ENCODE results near the gene NPPB. TPM values are rescaled to one million over a fixed set of nuclear protein-coding genes. Genes with fewer than 3 reads are reported as not detected.

NPPB gene
- total and polyA plus RNA-seq, 4 experiments from 2014 or later, result not detected

DNA sequence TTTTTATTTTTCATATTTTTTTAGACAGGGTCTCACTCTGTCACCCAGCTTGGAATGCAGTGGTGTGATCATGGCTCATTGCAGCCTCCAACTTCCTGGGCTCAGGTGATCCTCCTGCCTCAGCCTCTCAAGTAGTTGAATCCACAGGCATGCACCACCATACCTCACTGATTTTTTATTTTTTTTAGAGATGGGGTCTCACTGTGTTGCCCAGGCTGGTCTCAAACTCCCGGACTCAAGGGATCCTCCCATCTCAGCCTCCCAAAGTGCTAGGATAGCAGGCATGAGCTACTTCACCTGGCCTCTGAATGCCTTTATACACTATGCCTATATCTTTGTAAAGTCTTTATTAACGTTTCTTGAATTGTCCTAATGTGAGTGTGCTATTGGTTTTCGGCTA lies 10.4 kb upstream of the NPPB start:
- Histone ChIP-seq H3K27me3 (ENCODE audit: insufficient read depth, low read length) (no peaks in the 10 kb centered on the region), H3K27ac (ENCODE audit: low read depth, low read length) (no peak overlapping the region), H3K36me3 (ENCODE audit: insufficient read depth, low read length) (no peaks in the 10 kb centered on the region), H3K4me3 (ENCODE audit: low read length in 2 of 2) (no peak overlapping the region), H3K9me3 (ENCODE audit: control insufficient read depth in 1 of 2, low read length in 2 of 2) (no peaks in the 10 kb centered on the region), H3K4me1 (ENCODE audit: insufficient read depth, low read length) (no peaks in the 10 kb centered on the region)
- ChIA-PET POLR2A (ENCODE audit: partially characterized antibody) (no interaction called here), CTCF (ENCODE audit: partially characterized antibody) (no interaction called here)
- H3K27ac Mint-ChIP-seq, result no peak overlapping the region
- H3K36me3 Mint-ChIP-seq, result no peaks in the 10 kb centered on the region
- no peaks in the 10 kb centered on the region for H3K9me3 Mint-ChIP-seq
- no peaks in the 10 kb centered on the region for H3K4me1 Mint-ChIP-seq
- H3K4me3 Mint-ChIP-seq, result no peak overlapping the region
- intact Hi-C loops (cut with micrococcal nuclease), result no loop called here
- peaks cover 13 to 15% of the 10 kb centered on the region in 2 donors for H3K27me3 Mint-ChIP-seq
- DNase-seq, result no peak

DNA sequence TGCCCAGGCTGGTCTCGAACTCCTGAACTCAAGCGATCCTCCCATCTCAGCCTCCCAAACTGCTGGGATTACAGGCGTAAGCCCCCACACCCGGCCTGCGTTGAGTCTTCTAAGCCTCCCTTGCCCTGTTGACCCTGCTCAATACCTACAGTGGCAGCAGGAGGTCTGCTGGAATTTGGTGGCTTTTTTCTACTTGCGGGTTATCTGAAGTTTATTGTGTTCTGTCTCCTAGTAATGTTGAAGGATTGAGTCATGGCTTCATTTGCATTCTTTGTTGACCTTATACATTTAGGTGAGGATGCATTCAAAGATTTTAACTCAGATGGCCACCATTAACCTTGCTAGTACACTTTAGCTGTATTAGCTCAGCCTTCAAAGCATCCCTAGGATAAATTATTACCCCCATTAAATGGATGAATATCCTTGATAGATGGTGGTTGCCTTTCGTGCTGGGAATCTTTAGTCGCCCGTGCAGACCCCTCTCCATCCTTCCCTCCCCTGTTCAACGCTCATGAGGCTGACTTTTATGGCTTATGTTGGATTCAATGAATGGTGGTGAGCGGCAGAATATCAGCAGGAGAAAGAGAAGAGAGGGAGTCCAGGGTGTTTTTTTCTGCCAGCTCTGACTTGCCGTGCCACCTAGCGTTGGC lies 9.7 kb upstream of the NPPB start:
- H3K4me3 Mint-ChIP-seq, result no peak overlapping the region
- DNase-seq, result no peak
- Histone ChIP-seq H3K4me1 (ENCODE audit: insufficient read depth, low read length) (no peaks in the 10 kb centered on the region), H3K27me3 (ENCODE audit: insufficient read depth, low read length) (no peaks in the 10 kb centered on the region), H3K36me3 (ENCODE audit: insufficient read depth, low read length) (no peaks in the 10 kb centered on the region), H3K27ac (ENCODE audit: low read depth, low read length) (no peak overlapping the region), H3K9me3 (ENCODE audit: control insufficient read depth in 1 of 2, low read length in 2 of 2) (no peaks in the 10 kb centered on the region), H3K4me3 (ENCODE audit: low read length in 2 of 2) (no peak overlapping the region)
- no peaks in the 10 kb centered on the region for H3K9me3 Mint-ChIP-seq
- CTCF ChIA-PET (ENCODE audit: partially characterized antibody), result no interaction called here
- H3K36me3 Mint-ChIP-seq, result no peaks in the 10 kb centered on the region
- peaks cover 11 to 12% of the 10 kb centered on the region in 2 donors for H3K27me3 Mint-ChIP-seq
- POLR2A ChIA-PET (ENCODE audit: partially characterized antibody), result no interaction called here
- H3K4me1 Mint-ChIP-seq, result no peaks in the 10 kb centered on the region
- intact Hi-C loops (cut with micrococcal nuclease), result no loop called here
- no peak overlapping the region for H3K27ac Mint-ChIP-seq

DNA sequence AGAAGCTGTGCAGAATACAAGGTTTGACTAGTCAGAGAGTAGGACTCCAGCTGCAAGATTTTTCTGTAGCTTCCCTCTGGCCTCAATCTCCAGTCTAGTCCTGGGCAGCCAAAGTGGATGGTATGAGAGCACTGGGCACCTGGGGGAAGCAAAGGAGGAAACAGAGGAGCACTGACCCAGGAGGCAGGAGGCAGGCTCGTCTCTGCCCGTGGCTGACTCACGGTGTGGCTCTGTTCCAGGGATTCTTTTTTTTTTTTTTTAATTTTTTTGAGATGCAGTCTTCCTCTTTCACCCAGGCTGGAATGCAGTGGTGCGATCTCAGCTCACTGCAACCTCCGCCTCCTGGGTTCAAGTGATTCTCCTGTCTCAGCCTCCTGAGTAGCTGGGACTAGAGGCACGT lies 4.1 kb upstream of the NPPB start:
- Histone ChIP-seq H3K4me1 (ENCODE audit: insufficient read depth, low read length) (no peaks in the 10 kb centered on the region), H3K27ac (ENCODE audit: low read depth, low read length) (no peak overlapping the region), H3K36me3 (ENCODE audit: insufficient read depth, low read length) (no peaks in the 10 kb centered on the region), H3K27me3 (ENCODE audit: insufficient read depth, low read length) (peaks cover 24% of the 10 kb centered on the region), H3K9me3 (ENCODE audit: control insufficient read depth in 1 of 2, low read length in 2 of 2) (no peaks in the 10 kb centered on the region), H3K4me3 (ENCODE audit: low read length in 2 of 2) (no peak overlapping the region)
- Mint-ChIP-seq H3K36me3 (no peaks in the 10 kb centered on the region), H3K27me3 (peaks cover 33 to 45% of the 10 kb centered on the region in 2 donors), H3K9me3 (peaks cover 0 to 9% (median 2%) of the 10 kb centered on the region in 8 donors), H3K4me3 (no peak overlapping the region), H3K27ac (no peak overlapping the region), H3K4me1 (peaks cover 0 to 2% (median 0%) of the 10 kb centered on the region in 4 donors)
- ChIA-PET CTCF (ENCODE audit: partially characterized antibody) (interaction anchor here (1.1 to 1.6 kb wide), 2 partner anchors 15 to 24 kb away, joined by 3 to 6 read pairs; partner anchors contain the start of gene NPPA), POLR2A (ENCODE audit: partially characterized antibody) (no interaction called here)
- no peak for DNase-seq
- intact Hi-C loops (cut with micrococcal nuclease), result no loop called here

DNA sequence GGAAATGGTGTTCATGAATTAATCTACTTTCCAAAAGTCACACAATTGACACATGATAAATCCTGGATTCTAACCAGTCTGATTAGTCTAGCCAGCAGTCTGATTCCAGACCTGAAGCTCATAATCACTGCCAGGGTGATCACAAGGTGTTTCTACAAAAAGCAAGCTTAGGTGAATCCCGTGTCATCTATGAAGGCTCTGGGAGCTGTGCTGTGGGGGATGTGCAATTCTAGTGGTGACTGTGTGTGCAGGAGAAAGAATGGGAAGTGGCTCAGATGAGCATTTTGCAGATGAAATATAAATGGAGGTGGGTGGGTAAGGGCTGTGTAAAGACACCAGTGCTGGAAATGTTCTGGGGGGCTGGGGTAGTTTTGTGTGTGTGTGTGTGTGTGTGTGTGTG lies 1.8 kb upstream of the NPPB start:
- peaks cover 0 to 9% (median 2%) of the 10 kb centered on the region in 8 donors for H3K9me3 Mint-ChIP-seq
- Histone ChIP-seq H3K4me3 (ENCODE audit: low read length in 2 of 2) (no peak overlapping the region), H3K9me3 (ENCODE audit: control insufficient read depth in 1 of 2, low read length in 2 of 2) (no peaks in the 10 kb centered on the region), H3K36me3 (ENCODE audit: insufficient read depth, low read length) (no peaks in the 10 kb centered on the region), H3K27me3 (ENCODE audit: insufficient read depth, low read length) (peaks cover 24% of the 10 kb centered on the region), H3K27ac (ENCODE audit: low read depth, low read length) (no peak overlapping the region), H3K4me1 (ENCODE audit: insufficient read depth, low read length) (no peaks in the 10 kb centered on the region)
- no peaks in the 10 kb centered on the region for H3K36me3 Mint-ChIP-seq
- intact Hi-C loops (cut with micrococcal nuclease), result no loop called here
- POLR2A ChIA-PET (ENCODE audit: partially characterized antibody), result no interaction called here
- CTCF ChIA-PET (ENCODE audit: partially characterized antibody), result no interaction called here
- H3K27me3 Mint-ChIP-seq, result peaks cover 43 to 49% of the 10 kb centered on the region in 2 donors
- H3K4me1 Mint-ChIP-seq, result peaks cover 0 to 5% (median 2%) of the 10 kb centered on the region in 4 donors
- no peak overlapping the region for H3K4me3 Mint-ChIP-seq
- no peak for DNase-seq
- no peak overlapping the region for H3K27ac Mint-ChIP-seq

DNA sequence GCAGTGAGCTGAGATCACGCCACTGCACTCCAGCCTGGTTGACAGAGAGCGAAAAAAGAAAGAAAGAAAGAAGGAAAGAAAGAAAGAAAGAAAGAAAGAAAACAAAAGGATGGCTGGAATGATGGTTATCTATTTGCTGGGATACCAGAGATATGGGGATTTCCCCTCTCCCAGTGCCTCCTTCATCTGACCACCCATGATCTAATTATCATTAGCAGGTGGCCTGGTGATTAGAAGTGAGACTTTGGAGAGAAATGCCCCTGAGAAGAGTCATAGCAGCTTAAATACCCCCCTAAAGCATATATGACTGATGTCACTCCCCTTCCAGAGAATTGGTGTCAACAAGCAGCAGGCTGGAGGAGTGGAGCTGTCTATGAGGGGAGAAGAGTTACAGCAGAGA lies 1.3 kb upstream of the NPPB start:
- H3K27ac Mint-ChIP-seq, result peak overlapping the region in 1 of 7 donors; percentile 22
- no peak overlapping the region for H3K4me3 ChIP-seq (ENCODE audit: low read length in 2 of 2)
- peaks cover 24% of the 10 kb centered on the region for H3K27me3 ChIP-seq (ENCODE audit: insufficient read depth, low read length)
- no peaks in the 10 kb centered on the region for H3K36me3 Mint-ChIP-seq
- H3K36me3 ChIP-seq (ENCODE audit: insufficient read depth, low read length), result no peaks in the 10 kb centered on the region
- CTCF ChIA-PET (ENCODE audit: partially characterized antibody), result no interaction called here
- H3K9me3 Mint-ChIP-seq, result peaks cover 0 to 9% (median 2%) of the 10 kb centered on the region in 8 donors
- H3K4me1 Mint-ChIP-seq, result peaks cover 0 to 5% (median 2%) of the 10 kb centered on the region in 4 donors
- no peak overlapping the region for H3K4me3 Mint-ChIP-seq
- intact Hi-C loops (cut with micrococcal nuclease), result no loop called here
- H3K4me1 ChIP-seq (ENCODE audit: insufficient read depth, low read length), result no peaks in the 10 kb centered on the region
- H3K27me3 Mint-ChIP-seq, result peaks cover 40 to 47% of the 10 kb centered on the region in 2 donors
- POLR2A ChIA-PET (ENCODE audit: partially characterized antibody), result no interaction called here
- H3K9me3 ChIP-seq (ENCODE audit: control insufficient read depth in 1 of 2, low read length in 2 of 2), result no peaks in the 10 kb centered on the region
- DNase-seq, result no peak
- no peak overlapping the region for H3K27ac ChIP-seq (ENCODE audit: low read depth, low read length)

DNA sequence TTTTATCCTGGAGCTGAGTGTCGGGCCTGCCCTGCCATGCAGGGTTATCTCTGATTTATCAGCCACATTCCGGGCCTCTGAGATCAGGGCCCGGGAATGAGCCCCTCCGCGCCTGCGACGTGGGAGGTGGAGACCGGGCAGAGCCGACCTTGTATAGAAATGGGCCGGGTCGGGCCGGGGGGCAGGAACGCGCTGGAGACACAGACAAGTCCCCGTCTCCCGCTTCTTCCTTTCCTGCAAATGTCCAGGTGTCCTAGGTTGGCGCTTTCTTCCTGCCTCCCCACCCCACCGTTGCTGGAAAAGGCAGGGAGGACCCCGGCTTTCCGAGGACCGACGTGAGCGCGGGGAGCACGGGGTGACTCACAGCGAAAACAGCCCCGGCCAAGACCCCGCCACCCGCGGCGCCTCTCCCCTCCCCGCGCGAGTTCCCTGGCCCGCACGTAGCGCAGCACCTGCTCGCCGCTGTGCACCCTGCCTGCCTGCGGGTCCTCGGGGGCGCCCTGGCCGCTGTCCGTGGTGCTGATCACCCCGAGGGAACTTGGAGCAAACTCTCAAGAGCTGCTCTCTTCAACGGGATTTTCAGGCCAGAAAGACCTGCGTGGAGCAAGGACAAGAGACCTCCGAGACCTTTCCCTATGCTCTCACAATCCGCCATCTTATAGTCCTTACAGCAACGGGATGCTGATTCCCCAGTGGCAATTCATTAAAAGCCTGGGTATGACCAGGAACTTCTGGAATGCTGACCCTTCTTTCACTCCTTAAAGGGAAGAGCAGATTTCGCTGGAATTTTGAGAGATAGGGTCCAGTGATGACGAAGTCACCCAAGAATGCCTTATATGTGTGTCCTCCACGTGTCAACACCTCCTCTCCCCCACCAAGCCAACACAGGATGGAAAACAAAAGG lies 475 bp upstream of the NPPB start:
- H3K4me3 Mint-ChIP-seq, result no peak overlapping the region
- peak overlapping the region in 1 of 7 donors; percentile 22 for H3K27ac Mint-ChIP-seq
- DNase-seq, result peak; percentile 58 to 77 (median 62)
- Histone ChIP-seq H3K4me1 (ENCODE audit: insufficient read depth, low read length) (no peaks in the 10 kb centered on the region), H3K36me3 (ENCODE audit: insufficient read depth, low read length) (no peaks in the 10 kb centered on the region), H3K27ac (ENCODE audit: low read depth, low read length) (no peak overlapping the region), H3K27me3 (ENCODE audit: insufficient read depth, low read length) (peaks cover 24% of the 10 kb centered on the region), H3K4me3 (ENCODE audit: low read length in 2 of 2) (no peak overlapping the region), H3K9me3 (ENCODE audit: control insufficient read depth in 1 of 2, low read length in 2 of 2) (no peaks in the 10 kb centered on the region)
- H3K9me3 Mint-ChIP-seq, result peaks cover 0 to 9% (median 2%) of the 10 kb centered on the region in 8 donors
- intact Hi-C loops (cut with micrococcal nuclease), result no loop called here
- no peaks in the 10 kb centered on the region for H3K36me3 Mint-ChIP-seq
- ChIA-PET POLR2A (ENCODE audit: partially characterized antibody) (no interaction called here), CTCF (ENCODE audit: partially characterized antibody) (no interaction called here)
- peaks cover 0 to 5% (median 2%) of the 10 kb centered on the region in 4 donors for H3K4me1 Mint-ChIP-seq
- H3K27me3 Mint-ChIP-seq, result peaks cover 41 to 45% of the 10 kb centered on the region in 2 donors

DNA sequence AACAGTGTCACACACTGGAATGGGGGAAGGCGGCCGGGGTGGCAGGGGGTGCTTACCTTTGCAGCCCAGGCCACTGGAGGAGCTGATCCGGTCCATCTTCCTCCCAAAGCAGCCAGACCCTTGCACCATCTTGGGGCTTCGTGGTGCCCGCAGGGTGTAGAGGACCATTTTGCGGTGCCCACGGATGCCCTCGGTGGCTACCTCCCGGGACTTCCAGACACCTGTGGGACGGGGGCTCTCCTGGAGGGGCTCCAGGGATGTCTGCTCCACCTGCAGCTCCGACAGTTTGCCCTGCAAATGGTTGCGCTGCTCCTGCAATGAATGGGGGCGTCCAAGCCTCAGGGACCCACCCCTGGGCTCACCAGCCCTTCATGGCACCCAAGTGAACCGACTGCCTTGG lies 587 bp downstream of the NPPB start:
- POLR2A ChIA-PET (ENCODE audit: partially characterized antibody), result interaction anchor here (0.6 kb wide), 1 partner anchor 100 kb away, joined by 3 read pairs; no protein-coding TSS in a partner anchor
- Histone ChIP-seq H3K9me3 (ENCODE audit: control insufficient read depth in 1 of 2, low read length in 2 of 2) (no peaks in the 10 kb centered on the region), H3K4me3 (ENCODE audit: low read length in 2 of 2) (no peak overlapping the region), H3K4me1 (ENCODE audit: insufficient read depth, low read length) (no peaks in the 10 kb centered on the region), H3K27ac (ENCODE audit: low read depth, low read length) (no peak overlapping the region), H3K36me3 (ENCODE audit: insufficient read depth, low read length) (no peaks in the 10 kb centered on the region), H3K27me3 (ENCODE audit: insufficient read depth, low read length) (peaks cover 24% of the 10 kb centered on the region)
- Mint-ChIP-seq H3K4me3 (no peak overlapping the region), H3K36me3 (no peaks in the 10 kb centered on the region), H3K9me3 (peaks cover 0 to 9% (median 2%) of the 10 kb centered on the region in 8 donors), H3K4me1 (peaks cover 0 to 5% (median 2%) of the 10 kb centered on the region in 4 donors), H3K27me3 (peaks cover 43 to 45% of the 10 kb centered on the region in 2 donors), H3K27ac (no peak overlapping the region)
- intact Hi-C loops (cut with micrococcal nuclease), result no loop called here
- CTCF ChIA-PET (ENCODE audit: partially characterized antibody), result no interaction called here
- no peak for DNase-seq
